AG04449 (cell line): ENCODE results near the gene TRAF3.

Experiments
- CTCF ChIA-PET: fragments of 350-600 bp; formaldehyde crosslinking; extraction: SDS; loops from one replicate; lab custom pipeline; 2021; ENCODE audit warnings: antibody characterized with exemption; lab: Yijun Ruan, JAX
- POLR2A ChIA-PET: fragments of 400-600, 350-600 bp; formaldehyde crosslinking; extraction: SDS; loops from one replicate; lab custom pipeline; 2020; ENCODE audit warnings: antibody characterized with exemption, inconsistent platforms; lab: Yijun Ruan, JAX
- DNase-seq: peaks from one replicate; pipeline ENCODE4 v3.0.0-alpha.2; 2010; ENCODE audit warnings: low read depth, low spot score
- H3K4me3 ChIP-seq: 2 replicates; pipeline ENCODE4 v1.5.1; 2011; ENCODE audit warnings: low read depth, mild to moderate bottlenecking, control low read depth, low read length
- TF ChIP-seq, protein P1 (sequence below): IDR thresholded peaks from one replicate; pipeline ENCODE4 v1.5.1; 2011; ENCODE audit warnings: mild to moderate bottlenecking, moderate library complexity, low read length, control low read depth, inconsistent platforms; ENCODE audit not compliant: insufficient read depth; ENCODE audit errors: missing control alignments

TRAF3 gene

GRCh38 chr14:102903889-102904512 is 126.8 kb downstream of the TRAF3 start:
- TF ChIP-seq, protein P1, sequence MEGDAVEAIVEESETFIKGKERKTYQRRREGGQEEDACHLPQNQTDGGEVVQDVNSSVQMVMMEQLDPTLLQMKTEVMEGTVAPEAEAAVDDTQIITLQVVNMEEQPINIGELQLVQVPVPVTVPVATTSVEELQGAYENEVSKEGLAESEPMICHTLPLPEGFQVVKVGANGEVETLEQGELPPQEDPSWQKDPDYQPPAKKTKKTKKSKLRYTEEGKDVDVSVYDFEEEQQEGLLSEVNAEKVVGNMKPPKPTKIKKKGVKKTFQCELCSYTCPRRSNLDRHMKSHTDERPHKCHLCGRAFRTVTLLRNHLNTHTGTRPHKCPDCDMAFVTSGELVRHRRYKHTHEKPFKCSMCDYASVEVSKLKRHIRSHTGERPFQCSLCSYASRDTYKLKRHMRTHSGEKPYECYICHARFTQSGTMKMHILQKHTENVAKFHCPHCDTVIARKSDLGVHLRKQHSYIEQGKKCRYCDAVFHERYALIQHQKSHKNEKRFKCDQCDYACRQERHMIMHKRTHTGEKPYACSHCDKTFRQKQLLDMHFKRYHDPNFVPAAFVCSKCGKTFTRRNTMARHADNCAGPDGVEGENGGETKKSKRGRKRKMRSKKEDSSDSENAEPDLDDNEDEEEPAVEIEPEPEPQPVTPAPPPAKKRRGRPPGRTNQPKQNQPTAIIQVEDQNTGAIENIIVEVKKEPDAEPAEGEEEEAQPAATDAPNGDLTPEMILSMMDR = no peak
- CTCF ChIA-PET = no interaction called here
- H3K4me3 ChIP-seq = no peak overlapping the region
- DNase-seq = no peak
- POLR2A ChIA-PET = no interaction called here

DNA sequence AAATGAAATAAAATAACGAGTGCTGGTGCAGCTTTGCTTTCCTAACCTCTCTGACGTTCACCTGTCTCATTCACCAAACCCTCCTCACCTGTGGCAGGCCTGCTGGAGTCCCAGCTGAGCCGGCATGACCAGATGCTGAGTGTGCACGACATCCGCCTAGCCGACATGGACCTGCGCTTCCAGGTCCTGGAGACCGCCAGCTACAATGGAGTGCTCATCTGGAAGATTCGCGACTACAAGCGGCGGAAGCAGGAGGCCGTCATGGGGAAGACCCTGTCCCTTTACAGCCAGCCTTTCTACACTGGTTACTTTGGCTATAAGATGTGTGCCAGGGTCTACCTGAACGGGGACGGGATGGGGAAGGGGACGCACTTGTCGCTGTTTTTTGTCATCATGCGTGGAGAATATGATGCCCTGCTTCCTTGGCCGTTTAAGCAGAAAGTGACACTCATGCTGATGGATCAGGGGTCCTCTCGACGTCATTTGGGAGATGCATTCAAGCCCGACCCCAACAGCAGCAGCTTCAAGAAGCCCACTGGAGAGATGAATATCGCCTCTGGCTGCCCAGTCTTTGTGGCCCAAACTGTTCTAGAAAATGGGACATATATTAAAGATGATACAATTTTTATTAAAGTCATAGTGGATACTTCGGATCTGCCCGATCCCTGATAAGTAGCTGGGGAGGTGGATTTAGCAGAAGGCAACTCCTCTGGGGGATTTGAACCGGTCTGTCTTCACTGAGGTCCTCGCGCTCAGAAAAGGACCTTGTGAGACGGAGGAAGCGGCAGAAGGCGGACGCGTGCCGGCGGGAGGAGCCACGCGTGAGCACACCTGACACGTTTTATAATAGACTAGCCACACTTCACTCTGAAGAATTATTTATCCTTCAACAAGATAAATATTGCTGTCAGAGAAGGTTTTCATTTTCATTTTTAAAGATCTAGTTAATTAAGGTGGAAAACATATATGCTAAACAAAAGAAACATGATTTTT is 128.2 kb downstream of the TRAF3 start:
- POLR2A ChIA-PET = no interaction called here
- TF ChIP-seq, protein P1 = no peak

GRCh38 chr14:102906616-102907302 is 129.5 kb downstream of the TRAF3 start:
- ChIA-PET POLR2A (no interaction called here), CTCF (interaction anchor here (1.0 kb wide), 1 partner anchor 212 kb away, joined by 3 read pairs; no protein-coding TSS in a partner anchor)
- no peak for DNase-seq
- no peak overlapping the region for H3K4me3 ChIP-seq
- TF ChIP-seq, protein P1 = no peak

More for the DNA sequence above, 128.2 kb downstream of the TRAF3 start:
- no peak overlapping the region for H3K4me3 ChIP-seq
- CTCF ChIA-PET = interaction anchor here (0.8 to 1.0 kb wide), 2 partner anchors 9 to 211 kb away, joined by 3 to 5 read pairs; no protein-coding TSS in a partner anchor
- no peak for DNase-seq

DNA sequence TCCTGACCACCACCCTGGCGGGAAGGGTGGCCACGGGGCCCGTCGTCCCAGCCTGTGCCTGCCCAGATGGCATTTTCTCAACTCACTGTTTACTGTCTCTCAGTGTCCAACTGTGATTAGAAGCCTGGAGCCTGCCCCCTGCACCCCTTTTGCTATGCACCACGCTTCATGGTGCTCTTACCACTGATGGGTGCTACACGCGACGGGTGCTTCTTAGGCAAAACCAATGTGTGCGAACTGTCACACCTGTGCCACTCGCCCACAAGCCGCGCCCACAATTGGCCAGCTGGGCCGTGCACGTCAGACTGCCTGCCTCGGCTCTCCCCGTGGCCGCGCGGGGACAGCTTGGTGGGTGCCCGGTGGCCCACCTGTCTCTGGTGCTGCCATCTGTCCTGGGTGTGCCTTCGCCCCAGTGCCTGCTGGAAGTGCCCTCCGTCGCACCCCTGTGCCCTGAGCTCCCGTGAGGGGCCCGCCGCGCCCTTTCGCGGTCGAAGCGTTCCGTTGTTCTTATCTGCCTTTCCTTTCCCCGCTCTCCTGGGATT is 130.1 kb downstream of the TRAF3 start:
- POLR2A ChIA-PET = no interaction called here
- CTCF ChIA-PET = no interaction called here

GRCh38 chr14:102907980-102908730 is 130.9 kb downstream of the TRAF3 start:
- TF ChIP-seq, protein P1 = no peak
- CTCF ChIA-PET = interaction anchor here (1.4 kb wide), 1 partner anchor 213 kb away, joined by 5 read pairs; no protein-coding TSS in a partner anchor
- no peak overlapping the region for H3K4me3 ChIP-seq
- no peak for DNase-seq
- POLR2A ChIA-PET = no interaction called here

More for the DNA sequence above, 130.1 kb downstream of the TRAF3 start:
- no peak overlapping the region for H3K4me3 ChIP-seq
- DNase-seq = no peak
- TF ChIP-seq, protein P1 = no peak
